BLaER1 (cell line): ENCODE results near the gene MCM9.
A peak's percentile ranks its signal among the peaks of the same experiment; 100 is the strongest.

Experiments
- H3K27ac ChIP-seq: shearing (Covaris generic); formaldehyde crosslinking; 2 replicates; pipeline ENCODE4 v1.8.1; 2022
- H3K27me3 ChIP-seq: shearing (Covaris generic); formaldehyde crosslinking; 2 replicates; pipeline ENCODE4 v1.8.1; 2022
- H3K36me3 ChIP-seq: shearing (Covaris generic); formaldehyde crosslinking; 2 replicates; pipeline ENCODE4 v1.8.1; 2022
- H3K4me1 ChIP-seq: shearing (Covaris generic); formaldehyde crosslinking; 2 replicates; pipeline ENCODE4 v1.8.1; 2022
- H3K4me2 ChIP-seq: shearing (Covaris generic); formaldehyde crosslinking; 2 replicates; pipeline ENCODE4 v1.8.1; 2022
- H3K4me3 ChIP-seq: shearing (Covaris generic); formaldehyde crosslinking; 2 replicates; pipeline ENCODE4 v1.8.1; 2022
- H3K9ac ChIP-seq: shearing (Covaris generic); formaldehyde crosslinking; 2 replicates; pipeline ENCODE4 v1.8.1; 2022
- H3K9me3 ChIP-seq: shearing (Covaris generic); formaldehyde crosslinking; 2 replicates; pipeline ENCODE4 v1.8.1; 2022
- H4K20me1 ChIP-seq: shearing (Covaris generic); formaldehyde crosslinking; 2 replicates; pipeline ENCODE4 v1.8.1; 2022
- Cebpa-rat ChIP-seq: shearing (Covaris generic); IDR thresholded peaks from 2 replicates; pipeline ENCODE4 v1.8.1; 2022

The MCM9 gene

DNA sequence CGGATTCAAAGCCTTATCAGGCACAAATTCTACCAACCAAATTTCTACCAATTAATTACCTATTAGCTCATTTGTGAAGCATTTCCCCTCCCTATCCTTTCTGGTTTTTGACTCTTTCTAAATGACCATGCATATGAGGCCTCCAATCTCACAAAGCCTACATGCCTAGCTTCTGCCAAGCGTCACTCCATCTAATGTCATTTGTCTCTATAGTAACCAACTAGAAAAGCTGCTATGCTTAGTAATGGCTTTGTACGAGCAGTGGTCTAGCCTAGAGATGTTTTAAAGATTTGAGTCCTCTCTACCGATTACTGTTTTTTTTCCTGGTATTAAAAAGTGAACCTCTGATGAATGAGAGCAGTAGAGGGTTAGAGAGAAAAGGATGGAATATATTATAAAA, 45.8 kb downstream of the MCM9 start:
- Histone ChIP-seq H3K27me3 (no peaks in the 10 kb centered on the region), H4K20me1 (0 out of 2 replicates have a peak, but pooled peaks cover 5% of the 10 kb centered on the region), H3K4me1 (peaks cover 21% of the 10 kb centered on the region), H3K4me3 (no peak overlapping the region), H3K36me3 (no peaks in the 10 kb centered on the region), H3K4me2 (no peak overlapping the region), H3K9me3 (no peaks in the 10 kb centered on the region), H3K27ac (no peak overlapping the region), H3K9ac (no peak overlapping the region)
- TF ChIP-seq Cebpa-rat: no peak

DNA sequence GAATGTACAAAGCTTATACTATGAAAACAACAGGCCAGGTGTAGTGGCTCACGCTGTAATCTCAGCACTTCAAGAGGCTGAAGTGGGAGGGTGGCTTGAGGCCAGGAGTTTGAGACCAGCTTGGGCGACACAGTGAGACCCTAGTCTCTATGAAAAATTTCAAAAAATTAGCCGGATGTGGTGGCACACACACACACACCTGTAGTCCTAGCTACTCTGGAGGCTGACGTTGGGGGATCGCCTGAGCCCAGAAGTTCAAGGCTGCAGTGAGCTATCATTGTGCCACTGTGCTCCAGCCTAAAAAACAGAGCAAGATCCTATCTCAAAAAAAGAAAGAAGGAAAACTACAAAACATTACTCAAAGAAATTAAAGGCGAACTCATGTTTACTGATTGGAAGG, 48.3 kb downstream of the MCM9 start:
- H3K36me3 ChIP-seq: no peaks in the 10 kb centered on the region
- H3K4me1 ChIP-seq: peaks cover 14% of the 10 kb centered on the region
- H3K27me3 ChIP-seq: no peaks in the 10 kb centered on the region
- no peak for TF ChIP-seq Cebpa-rat
- H3K9me3 ChIP-seq: no peaks in the 10 kb centered on the region
- H3K4me3 ChIP-seq: no peak overlapping the region
- H3K4me2 ChIP-seq: no peak overlapping the region
- 0 out of 2 replicates have a peak, but pooled peaks cover 4% of the 10 kb centered on the region for H4K20me1 ChIP-seq
- H3K9ac ChIP-seq: no peak overlapping the region
- no peak overlapping the region for H3K27ac ChIP-seq

DNA sequence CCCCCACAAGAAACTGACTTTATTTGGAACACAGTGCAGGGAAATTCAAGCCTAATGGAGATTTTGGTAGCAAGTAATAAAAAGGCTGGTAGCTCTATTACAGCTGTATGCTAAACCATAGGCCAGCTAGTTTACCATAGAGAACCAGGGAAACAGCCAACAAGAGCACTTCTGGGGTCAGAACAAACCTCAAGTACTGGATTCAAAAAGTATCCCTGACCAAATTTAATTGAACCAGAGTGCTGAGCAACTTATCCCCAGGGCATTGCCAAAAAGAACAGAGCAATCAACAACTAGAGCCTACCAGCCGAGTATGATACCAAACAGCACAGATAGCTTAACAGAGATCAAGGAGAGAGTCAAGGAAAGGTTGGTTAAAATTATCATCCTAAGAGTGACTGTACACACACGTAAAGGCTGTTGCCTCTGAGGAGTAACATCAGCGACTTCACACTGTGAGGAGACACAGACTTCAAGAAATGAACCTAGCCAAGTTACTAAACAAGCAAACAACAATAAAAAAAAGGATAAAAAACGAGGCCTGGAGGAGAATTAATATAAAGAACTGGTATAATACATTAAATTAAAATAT, 52.5 kb downstream of the MCM9 start:
- H3K27ac ChIP-seq: no peak overlapping the region

DNA sequence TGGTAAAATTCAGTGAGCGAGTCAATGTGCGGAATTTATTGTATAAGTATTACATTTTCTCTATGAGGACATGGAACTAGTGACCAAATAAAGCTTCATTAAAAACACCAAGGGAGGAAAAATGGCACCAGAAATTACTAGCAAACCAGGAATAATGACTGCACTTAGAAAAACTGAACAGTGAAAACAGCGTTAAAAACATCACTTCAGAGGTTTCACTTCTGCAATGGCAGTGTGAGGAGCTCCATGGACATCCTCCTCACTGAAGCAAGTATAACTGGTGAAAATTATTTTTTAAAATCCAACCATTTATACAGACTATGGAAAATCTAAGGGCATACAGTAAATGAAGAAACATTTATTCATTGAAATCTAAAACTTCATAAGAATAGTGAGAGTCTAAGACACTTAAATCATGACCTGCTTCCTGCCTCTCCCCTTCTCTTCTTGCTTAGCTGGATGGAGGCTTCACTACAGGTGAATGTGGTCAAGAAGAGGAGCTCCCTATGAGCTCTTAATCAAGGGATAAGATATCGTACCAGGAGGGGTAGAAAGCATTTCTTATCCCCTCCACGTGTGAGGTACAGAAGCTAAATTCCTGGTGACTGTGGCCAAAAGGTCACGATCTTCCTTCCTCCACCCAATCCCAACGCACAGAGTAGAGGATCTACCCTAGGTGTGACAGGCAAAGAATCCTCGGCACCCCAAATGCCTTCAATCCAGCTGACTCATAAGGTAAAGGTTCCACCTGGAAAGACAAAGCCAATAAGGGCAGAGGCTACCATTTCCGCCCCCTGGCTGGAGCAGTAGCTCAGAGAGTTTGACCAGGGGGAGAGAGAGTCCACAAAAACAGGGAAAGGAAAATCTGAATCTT, 53.3 kb downstream of the MCM9 start:
- Histone ChIP-seq H3K4me1 (peaks cover 11% of the 10 kb centered on the region), H3K4me3 (no peak overlapping the region), H3K9ac (no peak overlapping the region), H3K9me3 (no peaks in the 10 kb centered on the region), H3K36me3 (no peaks in the 10 kb centered on the region), H3K27ac (no peak overlapping the region), H4K20me1 (0 out of 2 replicates have a peak, but pooled peaks cover under 1% of the 10 kb centered on the region), H3K4me2 (peak overlapping the region; percentile 33; the same call in 1 of the 2 replicates), H3K27me3 (no peaks in the 10 kb centered on the region)
- no peak for TF ChIP-seq Cebpa-rat

More for the DNA sequence above, 52.5 kb downstream of the MCM9 start:
- TF ChIP-seq Cebpa-rat: no peak
- no peak overlapping the region for H3K9ac ChIP-seq
- H3K9me3 ChIP-seq: no peaks in the 10 kb centered on the region
- H3K4me1 ChIP-seq: peaks cover 11% of the 10 kb centered on the region
- H3K4me3 ChIP-seq: no peak overlapping the region
- no peaks in the 10 kb centered on the region for H3K27me3 ChIP-seq
- 0 out of 2 replicates have a peak, but pooled peaks cover 4% of the 10 kb centered on the region for H4K20me1 ChIP-seq
- H3K4me2 ChIP-seq: no peak overlapping the region
- H3K36me3 ChIP-seq: no peaks in the 10 kb centered on the region

DNA sequence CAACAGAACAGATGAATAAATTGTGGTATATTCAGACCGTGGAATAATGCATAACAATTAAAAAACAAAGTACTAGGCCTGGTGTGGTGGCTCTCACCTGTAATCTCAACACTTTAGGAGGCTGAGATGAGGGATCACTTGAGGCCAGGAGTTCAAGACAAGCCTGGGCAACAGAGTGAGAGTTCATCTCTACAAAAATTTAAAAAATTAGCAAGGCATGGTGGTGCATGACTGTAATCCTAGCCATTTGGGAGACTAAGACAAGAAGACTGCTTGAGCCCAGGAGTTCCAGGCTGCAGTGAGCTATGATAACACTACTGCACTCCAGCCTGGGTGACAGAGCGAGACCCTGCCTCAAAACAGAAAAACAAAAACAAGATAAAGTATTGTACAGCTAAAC, 57.2 kb downstream of the MCM9 start:
- H3K9ac ChIP-seq: no peak overlapping the region
- peaks cover 7% of the 10 kb centered on the region; the same call in 1 of the 2 replicates for H3K36me3 ChIP-seq
- H3K4me3 ChIP-seq: no peak overlapping the region
- no peaks in the 10 kb centered on the region for H3K27me3 ChIP-seq
- H3K4me1 ChIP-seq: peaks cover 11% of the 10 kb centered on the region
- no peaks in the 10 kb centered on the region for H4K20me1 ChIP-seq
- no peak overlapping the region for H3K27ac ChIP-seq
- no peaks in the 10 kb centered on the region for H3K9me3 ChIP-seq
- TF ChIP-seq Cebpa-rat: no peak
- no peak overlapping the region for H3K4me2 ChIP-seq

DNA sequence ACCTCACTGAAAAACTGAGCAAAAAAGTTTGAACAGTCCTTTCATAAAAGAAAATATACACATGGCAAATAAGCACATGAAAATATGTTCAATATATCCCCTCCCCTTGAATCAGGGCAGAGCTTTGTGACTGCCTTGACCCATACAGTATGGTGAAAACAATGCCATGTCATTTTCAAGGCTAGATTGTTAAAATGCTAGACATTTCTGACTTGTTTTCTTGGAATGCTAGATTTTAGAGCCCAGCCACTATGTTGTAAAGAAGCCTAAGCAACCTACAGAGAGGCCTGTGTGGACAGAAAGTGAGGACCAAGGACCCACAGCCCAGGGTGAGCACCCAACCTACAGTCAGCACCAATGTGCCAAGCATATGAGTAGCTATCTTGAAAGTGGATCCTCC, 58.1 kb downstream of the MCM9 start:
- Histone ChIP-seq H3K9ac (no peak overlapping the region), H3K4me3 (no peak overlapping the region), H3K4me1 (peaks cover 9% of the 10 kb centered on the region), H3K27me3 (no peaks in the 10 kb centered on the region), H3K4me2 (no peak overlapping the region), H3K9me3 (no peaks in the 10 kb centered on the region), H3K27ac (no peak overlapping the region), H3K36me3 (peaks cover 7% of the 10 kb centered on the region; the same call in 1 of the 2 replicates), H4K20me1 (no peaks in the 10 kb centered on the region)
- no peak for TF ChIP-seq Cebpa-rat

DNA sequence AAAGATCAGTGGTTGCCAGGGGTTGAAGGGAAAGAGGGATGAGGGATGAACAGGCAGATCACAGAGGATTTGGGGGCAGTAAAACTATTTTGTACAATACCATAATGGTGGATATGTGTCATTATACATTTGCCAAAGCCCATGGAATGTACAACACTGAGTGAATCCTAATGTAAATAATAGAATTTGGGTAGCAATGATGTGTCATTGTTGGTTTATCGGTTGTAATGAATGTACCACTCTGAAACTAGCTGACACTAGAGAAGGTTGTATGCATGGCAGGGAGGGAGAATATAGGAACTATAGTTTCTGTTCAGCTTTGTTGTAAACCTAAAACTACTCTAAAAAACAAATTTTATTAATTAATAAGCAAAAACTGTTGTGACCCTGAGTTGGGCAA, 58.8 kb downstream of the MCM9 start:
- TF ChIP-seq Cebpa-rat: no peak
- Histone ChIP-seq H3K4me2 (no peak overlapping the region), H3K9ac (no peak overlapping the region), H3K4me1 (peaks cover 2% of the 10 kb centered on the region), H3K9me3 (no peaks in the 10 kb centered on the region), H4K20me1 (no peaks in the 10 kb centered on the region), H3K4me3 (no peak overlapping the region), H3K36me3 (peaks cover 7% of the 10 kb centered on the region; the same call in 1 of the 2 replicates), H3K27ac (no peak overlapping the region), H3K27me3 (no peaks in the 10 kb centered on the region)

DNA sequence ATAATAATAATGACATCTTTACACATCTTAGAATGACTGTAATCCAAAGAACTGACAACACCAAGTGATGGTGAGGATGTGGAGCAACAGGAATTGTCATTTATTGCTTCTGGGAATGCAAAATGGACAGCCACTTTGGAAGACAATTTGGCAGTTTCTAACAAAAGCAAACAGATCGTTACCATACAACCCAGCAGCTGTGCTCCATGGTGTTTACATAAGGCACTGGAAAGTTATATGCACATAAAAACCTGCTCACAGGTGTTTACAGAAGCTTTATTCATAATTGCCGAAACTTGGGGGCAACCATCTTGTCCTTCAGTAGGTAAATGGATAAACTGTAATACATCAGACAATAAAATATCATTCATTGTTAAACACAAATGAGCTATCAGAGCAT, 59.3 kb downstream of the MCM9 start:
- Histone ChIP-seq H3K36me3 (peaks cover 7% of the 10 kb centered on the region; the same call in 1 of the 2 replicates), H3K4me3 (no peak overlapping the region), H3K27ac (no peak overlapping the region), H3K4me2 (no peak overlapping the region), H3K9ac (no peak overlapping the region), H3K9me3 (no peaks in the 10 kb centered on the region), H4K20me1 (no peaks in the 10 kb centered on the region), H3K27me3 (no peaks in the 10 kb centered on the region), H3K4me1 (no peaks in the 10 kb centered on the region)
- TF ChIP-seq Cebpa-rat: no peak

DNA sequence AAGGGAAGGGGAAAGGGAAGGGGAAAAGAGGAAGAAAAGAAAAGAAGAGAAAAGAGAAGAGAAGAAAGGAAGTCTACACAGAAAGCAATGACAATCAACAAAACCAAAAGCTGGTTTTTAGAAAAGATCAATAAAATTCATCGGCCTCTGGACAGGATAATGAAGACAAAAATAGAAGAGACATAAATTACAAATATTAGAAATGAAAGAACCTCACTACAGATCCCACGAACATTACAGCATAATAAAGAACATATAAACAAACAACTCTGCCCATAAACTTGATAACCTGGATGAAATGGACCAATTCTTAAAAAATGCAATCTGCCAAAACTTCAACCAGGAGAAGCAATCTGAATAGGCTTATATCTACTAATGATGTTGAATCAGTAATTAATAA, 61.7 kb downstream of the MCM9 start:
- H3K27ac ChIP-seq: no peak overlapping the region
- H3K4me1 ChIP-seq: no peaks in the 10 kb centered on the region
- no peak overlapping the region for H3K4me3 ChIP-seq
- H3K27me3 ChIP-seq: no peaks in the 10 kb centered on the region
- H3K9me3 ChIP-seq: peaks cover 15% of the 10 kb centered on the region
- H3K4me2 ChIP-seq: no peak overlapping the region
- no peak for TF ChIP-seq Cebpa-rat
- H3K9ac ChIP-seq: no peak overlapping the region
- peaks cover 7% of the 10 kb centered on the region; the same call in 1 of the 2 replicates for H3K36me3 ChIP-seq
- no peaks in the 10 kb centered on the region for H4K20me1 ChIP-seq

DNA sequence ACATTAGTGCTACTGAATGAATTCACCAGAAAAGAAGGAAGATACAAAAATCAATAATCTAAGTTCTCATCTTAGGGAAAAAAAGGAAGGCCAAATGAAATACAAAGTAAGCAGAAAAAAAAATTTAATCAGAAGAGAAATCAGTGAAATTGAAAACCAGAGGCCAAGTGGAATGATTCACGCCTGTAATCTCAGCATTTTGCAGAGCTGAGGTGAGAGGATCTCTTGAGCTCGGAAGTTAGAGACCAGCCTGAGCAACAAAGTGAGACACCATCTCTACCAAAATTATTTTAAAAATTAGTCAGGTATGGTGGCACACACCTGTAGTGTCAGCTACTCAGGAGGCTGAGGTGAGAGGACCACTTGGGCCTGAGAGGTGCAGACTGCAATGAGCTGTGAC, 62.2 kb downstream of the MCM9 start:
- no peaks in the 10 kb centered on the region for H3K27me3 ChIP-seq
- peaks cover 15% of the 10 kb centered on the region for H3K9me3 ChIP-seq
- H3K4me3 ChIP-seq: no peak overlapping the region
- no peak for TF ChIP-seq Cebpa-rat
- H3K4me2 ChIP-seq: no peak overlapping the region
- H4K20me1 ChIP-seq: no peaks in the 10 kb centered on the region
- H3K27ac ChIP-seq: no peak overlapping the region
- H3K4me1 ChIP-seq: no peaks in the 10 kb centered on the region
- no peak overlapping the region for H3K9ac ChIP-seq
- peaks cover 7% of the 10 kb centered on the region; the same call in 1 of the 2 replicates for H3K36me3 ChIP-seq
